Testis (tissue), 2 donors: ENCODE results near the gene DTD2.

Experiments used
- POLR2A ChIP-seq: fragments of 450-650 bp; IDR thresholded peaks from one replicate; pipeline ENCODE4 v1.6.1; 2017; ENCODE audit warnings: antibody characterized with exemption, mild to moderate bottlenecking, moderate library complexity
- TF ChIP-seq, protein P1 (sequence below), 3 experiments: fragments of 450-650 bp in 2 of 3; fragments of 200-600 bp in 1 of 3; sonication (generic) in 1 of 3; IDR thresholded peaks; one replicate each; pipeline ENCODE4 v1.5.1; 2016 to 2019; ENCODE audit warnings: antibody characterized with exemption in 3 of 3, mild to moderate bottlenecking in 2 of 3, moderate library complexity in 1 of 3

DNA sequence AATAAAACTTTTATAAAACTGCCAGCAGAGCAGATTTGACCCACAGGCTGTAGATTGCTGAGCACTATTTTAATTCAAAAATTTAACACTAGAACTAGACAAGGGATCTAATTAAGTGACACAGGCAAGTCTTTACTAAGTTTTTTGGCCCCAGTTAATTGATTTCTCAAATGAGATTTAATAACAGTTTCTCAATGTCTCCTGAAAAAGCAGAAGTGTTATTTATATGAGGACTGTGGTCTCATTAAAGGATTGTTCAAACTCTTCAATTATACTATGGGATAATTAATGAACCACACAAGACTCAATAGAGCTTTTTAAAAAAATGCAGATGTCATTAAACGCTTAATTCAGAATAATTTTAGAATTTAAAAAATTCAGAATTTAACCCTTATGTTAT, 38.9 kb downstream of the DTD2 start:
- TF ChIP-seq, protein P1, sequence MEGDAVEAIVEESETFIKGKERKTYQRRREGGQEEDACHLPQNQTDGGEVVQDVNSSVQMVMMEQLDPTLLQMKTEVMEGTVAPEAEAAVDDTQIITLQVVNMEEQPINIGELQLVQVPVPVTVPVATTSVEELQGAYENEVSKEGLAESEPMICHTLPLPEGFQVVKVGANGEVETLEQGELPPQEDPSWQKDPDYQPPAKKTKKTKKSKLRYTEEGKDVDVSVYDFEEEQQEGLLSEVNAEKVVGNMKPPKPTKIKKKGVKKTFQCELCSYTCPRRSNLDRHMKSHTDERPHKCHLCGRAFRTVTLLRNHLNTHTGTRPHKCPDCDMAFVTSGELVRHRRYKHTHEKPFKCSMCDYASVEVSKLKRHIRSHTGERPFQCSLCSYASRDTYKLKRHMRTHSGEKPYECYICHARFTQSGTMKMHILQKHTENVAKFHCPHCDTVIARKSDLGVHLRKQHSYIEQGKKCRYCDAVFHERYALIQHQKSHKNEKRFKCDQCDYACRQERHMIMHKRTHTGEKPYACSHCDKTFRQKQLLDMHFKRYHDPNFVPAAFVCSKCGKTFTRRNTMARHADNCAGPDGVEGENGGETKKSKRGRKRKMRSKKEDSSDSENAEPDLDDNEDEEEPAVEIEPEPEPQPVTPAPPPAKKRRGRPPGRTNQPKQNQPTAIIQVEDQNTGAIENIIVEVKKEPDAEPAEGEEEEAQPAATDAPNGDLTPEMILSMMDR (IDR thresholded peaks at IDR 0.05): no peak
- TF ChIP-seq POLR2A: no peak
